GM18867 (cell line): Measurements from ENCODE around the gene PTF1A.
"Not testable (repeated sequence)": the region's sequence is repeated elsewhere in the genome, so short reads cannot be mapped to it uniquely, and the experiment has no call there.

Source experiments
- ATAC-seq: cut with Tn5 transposase; IDR thresholded peaks from one replicate; pipeline ENCODE4 v1.9.1; 2021; ENCODE audit warnings: mild to moderate bottlenecking, moderate library complexity; ENCODE audit not compliant: unreplicated experiment

PTF1A gene

GRCh38 chr10:23202779-23203178 is 10.7 kb downstream of the PTF1A start:
- no peak for ATAC-seq

GRCh38 chr10:23203369-23204325 is 11.5 kb downstream of the PTF1A start:
- no peak for ATAC-seq

- no peak for ATAC-seq
These were observed 12.7 kb downstream of the PTF1A start for GRCh38 chr10:23204773-23205172.

- no peak for ATAC-seq
These were observed 14.0 kb downstream of the PTF1A start for GRCh38 chr10:23205972-23206642.

GRCh38 chr10:23217471-23217870 is 25.4 kb downstream of the PTF1A start:
- no peak for ATAC-seq

GRCh38 chr10:23230582-23230981 is 38.5 kb downstream of the PTF1A start:
- no peak for ATAC-seq

- no peak for ATAC-seq
These were observed 45.9 kb downstream of the PTF1A start for GRCh38 chr10:23238015-23238414.

GRCh38 chr10:23241779-23242178 is 49.7 kb downstream of the PTF1A start:
- not testable (repeated sequence) for ATAC-seq
